Bronchial epithelial cell (primary cell): ENCODE data around the gene CLDN10. TPM values are rescaled to one million over a fixed set of nuclear protein-coding genes. Genes with fewer than 3 reads are reported as not detected.
"Not testable (repeated sequence)": the region's sequence is repeated elsewhere in the genome, so short reads cannot be mapped to it uniquely, and the experiment has no call there.

Experiments used
- DNase-seq: peaks from one replicate; pipeline ENCODE4 v3.0.0-alpha.2; 2010; ENCODE audit warnings: low read depth
- FAIRE-seq: peaks from 2 replicates; lab custom pipeline; 2011; peaks lifted over from hg19 to GRCh38; lab: Jason Lieb, UNC
- H3K27me3 ChIP-seq: 2 replicates; pipeline ENCODE4 v1.5.1; 2011; ENCODE audit warnings: low read length; ENCODE audit not compliant: control insufficient read depth, insufficient read depth
- H3K36me3 ChIP-seq: 2 replicates; pipeline ENCODE4 v1.5.1; 2011; ENCODE audit warnings: low read length; ENCODE audit not compliant: control insufficient read depth, insufficient read depth
- H3K4me3 ChIP-seq: 2 replicates; pipeline ENCODE4 v1.5.1; 2011; ENCODE audit warnings: mild to moderate bottlenecking, low read depth, low read length, control low read depth
- CTCF ChIP-seq: IDR thresholded peaks from 2 replicates; pipeline ENCODE4 v1.5.1; 2011; ENCODE audit warnings: mild to moderate bottlenecking, moderate library complexity, low read length, control low read depth, inconsistent platforms; ENCODE audit not compliant: insufficient read depth, severe bottlenecking
- total RNA-seq: library from RNA; depleted of rRNA; stranded (reverse); fragments of >200 nt; gene quantifications from 2 replicates; pipeline ENCODE4 v1.2.1, GENCODE V29; 2014

The CLDN10 gene
- total RNA-seq, 1 donor from 2014 or later, result not detected

DNA sequence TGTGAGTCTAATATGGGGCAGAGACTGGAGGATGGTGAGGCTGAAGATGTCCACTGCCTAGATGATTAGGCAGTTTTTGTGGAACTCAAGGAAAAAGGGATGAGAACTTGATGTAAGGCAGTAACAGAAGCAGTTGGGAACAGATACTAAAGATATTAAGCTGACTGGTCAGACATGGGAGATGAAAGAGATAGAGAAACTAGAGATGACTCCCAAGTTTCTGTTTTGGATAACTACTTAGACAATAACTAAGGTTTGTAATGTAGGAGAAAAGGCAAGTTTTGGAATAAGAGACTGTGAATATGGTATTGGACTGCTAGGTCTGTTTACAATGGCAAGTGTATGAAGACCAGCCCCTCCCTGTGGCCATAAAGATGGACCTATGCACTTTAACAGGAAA, 43.5 kb upstream of the CLDN10 start:
- no peaks in the 10 kb centered on the region for H3K27me3 ChIP-seq
- no peak for TF ChIP-seq CTCF
- DNase-seq, result no peak
- H3K36me3 ChIP-seq, result no peaks in the 10 kb centered on the region
- no peak overlapping the region for H3K4me3 ChIP-seq
- FAIRE-seq, result no peak

DNA sequence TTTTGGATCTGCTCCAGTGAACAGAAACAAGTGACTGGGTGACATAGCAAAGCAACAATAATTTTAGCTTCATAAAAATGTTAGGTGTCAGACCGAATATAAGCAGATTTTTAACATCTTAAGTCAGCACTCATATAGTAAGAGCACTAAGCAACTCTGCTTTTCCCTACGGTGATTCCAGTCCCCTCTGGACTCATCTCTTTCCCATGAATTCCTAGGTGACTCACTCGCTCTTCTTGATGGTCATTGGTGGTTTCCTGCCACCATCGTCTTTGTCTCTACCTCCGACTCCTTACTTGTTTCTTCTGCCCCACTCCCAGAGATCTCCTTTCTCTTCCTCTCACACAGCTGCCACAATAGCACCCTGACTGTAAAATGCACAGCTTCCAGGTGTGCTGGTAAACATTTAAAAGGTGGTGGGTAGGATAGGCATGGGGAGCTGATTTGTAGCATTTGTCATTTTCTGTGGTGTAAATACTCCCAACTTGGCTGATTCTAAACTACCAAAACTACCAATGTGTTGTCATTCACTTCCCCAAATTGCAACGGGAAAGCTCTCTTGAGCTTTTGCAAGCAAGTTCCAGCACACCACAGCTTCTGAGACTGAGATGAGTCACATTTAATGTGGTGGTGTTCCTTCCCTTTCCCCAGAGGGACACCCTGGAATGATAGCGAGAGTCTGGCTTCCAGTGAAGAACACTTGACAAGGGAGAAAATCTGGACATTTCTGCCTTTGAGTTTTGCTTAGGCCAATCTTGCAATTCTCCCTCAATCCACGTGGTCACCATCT, 42.8 kb upstream of the CLDN10 start:
- FAIRE-seq (peak; percentile 97), DNase-seq (peak; percentile 88)
- H3K36me3 ChIP-seq, result no peaks in the 10 kb centered on the region
- no peak for TF ChIP-seq CTCF
- H3K27me3 ChIP-seq, result no peaks in the 10 kb centered on the region
- no peak overlapping the region for H3K4me3 ChIP-seq

GRCh38 chr13:95510950-95511349, 41.6 kb upstream of the CLDN10 start:
- FAIRE-seq (no peak), DNase-seq (no peak)
- TF ChIP-seq CTCF, result no peak
- no peak overlapping the region for H3K4me3 ChIP-seq
- H3K36me3 ChIP-seq, result no peaks in the 10 kb centered on the region
- no peaks in the 10 kb centered on the region for H3K27me3 ChIP-seq

DNA sequence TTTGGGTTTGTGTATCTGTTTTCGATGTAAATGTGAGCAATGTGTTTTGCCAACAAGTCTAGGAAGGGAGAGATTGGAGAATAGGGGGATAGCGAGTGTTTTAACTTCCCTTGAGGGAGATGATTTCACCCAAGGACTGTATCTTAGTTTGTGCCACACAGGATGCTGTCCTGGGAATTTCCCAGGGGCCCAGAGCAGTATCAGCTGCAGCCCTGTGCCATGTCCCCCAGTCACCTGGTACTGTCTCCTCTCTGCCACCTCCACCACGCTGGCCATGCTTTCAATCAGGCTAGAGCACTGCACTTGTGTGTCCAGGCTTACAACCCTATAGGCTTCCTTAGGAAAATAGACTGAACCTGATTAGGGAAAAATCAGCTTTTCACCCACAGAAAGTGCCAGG, 40.1 kb upstream of the CLDN10 start:
- no peaks in the 10 kb centered on the region for H3K36me3 ChIP-seq
- no peak overlapping the region for H3K4me3 ChIP-seq
- DNase-seq, result no peak
- no peak for TF ChIP-seq CTCF
- no peak for FAIRE-seq
- no peaks in the 10 kb centered on the region for H3K27me3 ChIP-seq

GRCh38 chr13:95512957-95513356, 39.6 kb upstream of the CLDN10 start:
- Histone ChIP-seq H3K4me3 (no peak overlapping the region), H3K36me3 (no peaks in the 10 kb centered on the region), H3K27me3 (no peaks in the 10 kb centered on the region)
- DNase-seq (peak; percentile 66), FAIRE-seq (no peak)
- no peak for TF ChIP-seq CTCF

DNA sequence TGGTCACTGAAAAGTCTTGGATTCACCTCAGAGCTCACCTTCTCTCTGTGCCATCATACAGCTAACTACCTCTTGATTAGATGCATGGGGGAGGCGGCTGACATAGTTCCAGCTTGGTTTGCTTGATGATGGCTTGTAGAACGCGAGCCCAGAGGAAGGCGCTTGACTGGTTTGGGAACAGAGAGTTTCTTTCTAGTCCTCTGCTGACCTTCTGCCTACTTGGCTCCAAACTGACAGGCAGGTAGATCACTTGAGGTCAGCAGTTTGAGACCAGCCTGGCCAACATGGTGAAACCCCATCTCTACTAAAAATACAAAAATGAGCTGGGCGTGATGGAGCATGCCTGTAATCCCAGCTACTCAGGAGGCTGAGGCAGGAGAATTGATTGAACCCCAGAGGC, 36.9 kb upstream of the CLDN10 start:
- H3K4me3 ChIP-seq, H3K36me3 ChIP-seq, FAIRE-seq, H3K27me3 ChIP-seq: not testable (repeated sequence)
- DNase-seq, result peak; percentile 69
